ENCODE results near the gene GPR17.

GPR17 gene

GRCh38 chr2:127694986-127695385 lies 49.0 kb downstream of the GPR17 start:
- no peak for DNase-seq (ENCODE audit: low spot score)

GRCh38 chr2:127695491-127696472 lies 49.8 kb downstream of the GPR17 start:
- DNase-seq (ENCODE audit: low spot score) = peak; percentile 59

GRCh38 chr2:127697482-127698180 lies 51.7 kb downstream of the GPR17 start:
- no peak for DNase-seq (ENCODE audit: low spot score)

DNA sequence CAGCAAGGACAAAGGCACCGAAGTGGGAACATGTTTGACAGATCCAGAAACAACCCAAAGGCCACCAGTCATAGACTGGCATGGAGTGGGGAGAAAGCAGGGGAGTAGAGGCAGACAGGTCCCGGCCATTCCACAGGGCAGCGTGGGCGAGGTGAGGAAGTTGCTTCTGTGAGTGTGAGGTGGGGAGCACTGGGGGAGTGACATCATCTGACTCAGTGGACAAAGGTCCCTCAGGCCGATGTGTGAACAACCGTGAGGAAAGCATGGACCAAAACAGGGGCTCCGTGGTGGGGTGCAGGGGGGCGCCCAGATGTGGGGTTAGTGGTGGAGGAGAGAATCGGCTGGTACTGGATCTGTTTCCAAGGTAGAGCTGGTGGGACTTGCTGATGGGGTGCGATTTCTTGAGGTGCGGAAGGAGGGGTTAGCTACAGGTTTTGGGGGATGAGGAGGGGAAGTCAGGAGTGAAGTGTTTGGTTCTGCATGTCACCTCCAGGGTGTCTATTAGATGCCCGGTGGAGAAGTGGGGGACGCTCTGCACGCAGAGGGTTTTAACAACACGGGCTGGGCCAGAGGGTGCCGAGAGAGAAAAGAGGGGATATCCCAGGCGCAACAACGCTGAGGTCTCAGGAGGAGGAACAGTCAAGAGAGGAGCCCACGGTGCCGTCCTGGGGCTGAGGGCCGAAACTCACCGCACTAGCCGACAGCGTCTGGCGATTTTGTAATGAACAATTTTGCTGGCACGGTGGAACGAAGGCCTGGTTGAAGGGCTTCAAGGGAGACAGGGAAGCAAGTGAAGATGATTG lies 52.8 kb downstream of the GPR17 start:
- no peak for DNase-seq (ENCODE audit: low spot score)

DNA sequence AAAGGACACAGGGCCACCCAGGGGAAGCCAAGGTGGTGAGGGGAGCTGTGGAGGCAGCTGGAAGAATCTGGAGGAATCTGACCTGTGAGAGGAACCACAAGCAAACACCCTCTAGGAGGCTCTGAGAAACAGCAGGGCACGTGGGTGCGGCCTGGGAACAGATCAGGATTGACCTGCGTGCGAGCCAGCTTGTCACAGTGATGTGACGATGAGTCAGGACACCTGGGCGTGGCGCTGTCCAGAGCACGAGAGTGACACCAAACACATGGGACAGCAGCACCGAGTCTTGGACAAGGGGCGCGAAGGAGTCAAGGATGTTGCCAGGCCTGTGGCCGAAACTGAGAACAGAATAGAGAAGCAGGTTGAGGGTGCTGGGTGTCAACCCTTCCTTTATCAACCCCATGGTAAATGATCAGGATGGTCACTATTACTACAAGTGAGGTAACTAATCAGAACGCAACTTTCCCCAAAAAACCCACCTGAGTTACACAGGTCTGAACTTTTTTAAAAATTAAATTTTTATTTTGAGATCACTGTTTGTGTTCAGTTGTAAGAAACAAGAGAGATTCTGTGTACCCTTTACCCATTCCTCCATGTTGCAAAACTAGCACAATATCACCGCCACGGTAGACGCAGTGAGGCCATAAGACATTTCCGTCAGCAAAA lies 54.7 kb downstream of the GPR17 start:
- no peak for DNase-seq (ENCODE audit: low spot score)

GRCh38 chr2:127701193-127701650 lies 55.3 kb downstream of the GPR17 start, which contains the start of gene SFT2D3:
Gene SFT2D3 (plus strand): TSS chr2:127701497. CDS start chr2:127701529, 32 bp downstream.
- DNase-seq (ENCODE audit: low spot score) = peak; percentile 94

- peak; percentile 77 for DNase-seq (ENCODE audit: low spot score)
These were observed 55.9 kb downstream of the GPR17 start for GRCh38 chr2:127701651-127702394.
